Neural cell (in vitro differentiated cells): ENCODE data around the gene BABAM2. TPM values are rescaled to one million over a fixed set of nuclear protein-coding genes. Genes with fewer than 3 reads are reported as not detected.

ENCODE experiments used
- H2AFZ ChIP-seq: fragments of 200-600, 300-800 bp; sonication (generic), shearing (Covaris generic); 2 replicates; pipeline ENCODE4 v1.6.0; 2014; ENCODE audit warnings: low read depth, mild to moderate bottlenecking, antibody characterized with exemption, low read length, moderate library complexity
- H3F3A ChIP-seq: fragments of 200-600 bp; shearing (Covaris generic); 2 replicates; pipeline ENCODE4 v1.6.1; 2016; ENCODE audit warnings: mild to moderate bottlenecking, moderate library complexity, mixed read lengths, antibody characterized with exemption, low read length; ENCODE audit not compliant: insufficient read depth, poor library complexity, severe bottlenecking
- H3K27ac ChIP-seq: fragments of 200-600, 300-800 bp; sonication (generic), shearing (Covaris generic); 2 replicates; pipeline ENCODE4 v1.5.1; 2014; ENCODE audit warnings: mild to moderate bottlenecking, low read length, moderate library complexity
- H3K27me3 ChIP-seq: fragments of 300-800, 200-600 bp; sonication (generic), shearing (Covaris generic); 2 replicates; pipeline ENCODE4 v1.6.0; 2014; ENCODE audit warnings: mild to moderate bottlenecking, low read depth, low read length, moderate library complexity; ENCODE audit not compliant: insufficient read depth
- H3K36me3 ChIP-seq: fragments of 300-800, 200-600 bp; sonication (generic), shearing (Covaris generic); 2 replicates; pipeline ENCODE4 v1.5.1; 2014; ENCODE audit warnings: mild to moderate bottlenecking, antibody characterized with exemption, low read length, moderate library complexity; ENCODE audit not compliant: insufficient read depth
- H3K4me2 ChIP-seq: fragments of 300-800, 200-600 bp; sonication (generic), shearing (Covaris generic); 2 replicates; pipeline ENCODE4 v1.6.0; 2014; ENCODE audit warnings: mild to moderate bottlenecking, low read length
- H3K4me3 ChIP-seq: fragments of 300-800, 200-600 bp; sonication (generic), shearing (Covaris generic); 2 replicates; pipeline ENCODE4 v1.5.1; 2014; ENCODE audit warnings: mild to moderate bottlenecking, low read length, moderate library complexity
- H3K79me2 ChIP-seq: fragments of 200-600 bp; shearing (Covaris generic); replicated peaks from 2 replicates; pipeline ENCODE4 v1.6.0; 2014; ENCODE audit warnings: mild to moderate bottlenecking, low read length, moderate library complexity; ENCODE audit not compliant: insufficient read depth
- H3K9ac ChIP-seq: fragments of 300-800, 200-600 bp; sonication (generic), shearing (Covaris generic); 2 replicates; pipeline ENCODE4 v1.6.1; 2016; ENCODE audit warnings: mild to moderate bottlenecking, low read length, mixed read lengths
- H3K9me2 ChIP-seq: fragments of 200-600 bp; shearing (Covaris generic); 2 replicates; pipeline ENCODE4 v1.6.1; 2016; ENCODE audit warnings: mild to moderate bottlenecking, low read length, mixed read lengths; ENCODE audit not compliant: insufficient read depth
- H3K9me3 ChIP-seq: fragments of 200-600, 300-800 bp; sonication (generic), shearing (Covaris generic); 2 replicates; pipeline ENCODE4 v1.6.1; 2016; ENCODE audit warnings: mild to moderate bottlenecking, mixed run types, low read length, moderate library complexity, mixed read lengths
- H4K20me1 ChIP-seq: fragments of 200-600 bp; shearing (Covaris generic); 2 replicates; pipeline ENCODE4 v1.6.1; 2016; ENCODE audit warnings: mild to moderate bottlenecking, mixed run types; ENCODE audit not compliant: insufficient read depth
- EP300 ChIP-seq: fragments of 450-650 bp; conservative IDR thresholded peaks from 2 replicates; pipeline ENCODE4 v1.6.1; 2014; ENCODE audit warnings: antibody characterized with exemption, mild to moderate bottlenecking, moderate library complexity; ENCODE audit not compliant: poor library complexity, severe bottlenecking
- EZH2 ChIP-seq: fragments of 200-600, 300-800 bp; shearing (Covaris generic), sonication (generic); IDR thresholded peaks from 2 replicates; pipeline ENCODE4 v1.6.1; 2014; ENCODE audit warnings: antibody characterized with exemption, low read length, borderline replicate concordance, mild to moderate bottlenecking; ENCODE audit not compliant: insufficient read depth, poor library complexity, severe bottlenecking
- MXI1 ChIP-seq: fragments of 450-650 bp; conservative IDR thresholded peaks from 2 replicates; pipeline ENCODE4 v1.6.1; 2014; ENCODE audit warnings: antibody characterized with exemption, mild to moderate bottlenecking; ENCODE audit not compliant: poor library complexity, severe bottlenecking
- POLR2AphosphoS5 ChIP-seq: IDR thresholded peaks from 2 replicates; pipeline ENCODE4 v1.6.1; 2012
- RAD21 ChIP-seq: fragments of 450-650 bp; conservative IDR thresholded peaks from 2 replicates; pipeline ENCODE4 v1.6.1; 2014; ENCODE audit warnings: antibody characterized with exemption, mild to moderate bottlenecking, moderate library complexity
- SMC3 ChIP-seq: fragments of 450-650 bp; conservative IDR thresholded peaks from 2 replicates; pipeline ENCODE4 v1.6.1; 2014; ENCODE audit warnings: antibody characterized with exemption, mild to moderate bottlenecking, moderate library complexity; ENCODE audit not compliant: poor library complexity
- TAF1 ChIP-seq: IDR thresholded peaks from 2 replicates; pipeline ENCODE4 v1.6.1; 2012; ENCODE audit warnings: low read depth
- polyA plus RNA-seq: library from polyadenylated mRNA; depleted of rRNA; stranded (reverse); fragments of >200 nt; gene quantifications from 2 replicates; pipeline ENCODE4 v1.2.3, GENCODE V29; 2014
- TF ChIP-seq, protein P1 (sequence below): fragments of 450-650 bp; IDR thresholded peaks from 2 replicates; pipeline ENCODE4 v1.5.1; 2014; ENCODE audit warnings: antibody characterized with exemption, mild to moderate bottlenecking, moderate library complexity; ENCODE audit not compliant: poor library complexity, severe bottlenecking
- TF ChIP-seq, protein P2 (sequence below): IDR thresholded peaks from 2 replicates; pipeline ENCODE4 v1.6.1; 2012; ENCODE audit warnings: borderline replicate concordance

BABAM2 gene
- polyA plus RNA-seq, 1 donor from 2014 or later: 15.3 TPM

DNA sequence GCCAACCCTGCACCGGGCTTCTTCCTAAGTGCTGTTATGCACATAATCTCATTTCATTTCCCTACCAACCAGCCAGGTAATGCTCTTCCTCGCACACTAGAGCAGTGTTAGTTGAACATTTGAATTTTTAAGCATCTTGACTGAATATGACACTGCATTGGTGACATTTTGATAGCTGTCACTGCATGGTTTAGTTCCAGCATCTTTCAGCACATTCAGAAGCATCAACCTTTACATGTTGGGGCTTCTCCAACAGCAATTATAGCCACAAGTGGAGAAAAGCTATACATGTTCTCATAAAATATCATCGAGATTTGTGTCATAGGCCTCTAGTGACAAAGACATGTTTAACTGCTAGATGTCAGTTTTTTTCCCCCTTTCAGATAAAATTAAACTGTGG, 272.0 kb downstream of the BABAM2 start:
- Histone ChIP-seq H2AFZ (no peak overlapping the region), H3K9me2 (no peaks in the 10 kb centered on the region), H3F3A (no peaks in the 10 kb centered on the region), H3K36me3 (no peaks in the 10 kb centered on the region), H4K20me1 (no peaks in the 10 kb centered on the region), H3K79me2 (no peaks in the 10 kb centered on the region), H3K9me3 (no peaks in the 10 kb centered on the region), H3K27ac (peak overlapping the region; percentile 56), H3K4me2 (no peak overlapping the region), H3K27me3 (no peaks in the 10 kb centered on the region), H3K4me3 (no peak overlapping the region), H3K9ac (no peak overlapping the region)
- TF ChIP-seq, protein P1, sequence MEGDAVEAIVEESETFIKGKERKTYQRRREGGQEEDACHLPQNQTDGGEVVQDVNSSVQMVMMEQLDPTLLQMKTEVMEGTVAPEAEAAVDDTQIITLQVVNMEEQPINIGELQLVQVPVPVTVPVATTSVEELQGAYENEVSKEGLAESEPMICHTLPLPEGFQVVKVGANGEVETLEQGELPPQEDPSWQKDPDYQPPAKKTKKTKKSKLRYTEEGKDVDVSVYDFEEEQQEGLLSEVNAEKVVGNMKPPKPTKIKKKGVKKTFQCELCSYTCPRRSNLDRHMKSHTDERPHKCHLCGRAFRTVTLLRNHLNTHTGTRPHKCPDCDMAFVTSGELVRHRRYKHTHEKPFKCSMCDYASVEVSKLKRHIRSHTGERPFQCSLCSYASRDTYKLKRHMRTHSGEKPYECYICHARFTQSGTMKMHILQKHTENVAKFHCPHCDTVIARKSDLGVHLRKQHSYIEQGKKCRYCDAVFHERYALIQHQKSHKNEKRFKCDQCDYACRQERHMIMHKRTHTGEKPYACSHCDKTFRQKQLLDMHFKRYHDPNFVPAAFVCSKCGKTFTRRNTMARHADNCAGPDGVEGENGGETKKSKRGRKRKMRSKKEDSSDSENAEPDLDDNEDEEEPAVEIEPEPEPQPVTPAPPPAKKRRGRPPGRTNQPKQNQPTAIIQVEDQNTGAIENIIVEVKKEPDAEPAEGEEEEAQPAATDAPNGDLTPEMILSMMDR: no peak
- TF ChIP-seq POLR2AphosphoS5 (peak; percentile 69), EP300 (peak; percentile 94), SMC3 (peak; percentile 22)

DNA sequence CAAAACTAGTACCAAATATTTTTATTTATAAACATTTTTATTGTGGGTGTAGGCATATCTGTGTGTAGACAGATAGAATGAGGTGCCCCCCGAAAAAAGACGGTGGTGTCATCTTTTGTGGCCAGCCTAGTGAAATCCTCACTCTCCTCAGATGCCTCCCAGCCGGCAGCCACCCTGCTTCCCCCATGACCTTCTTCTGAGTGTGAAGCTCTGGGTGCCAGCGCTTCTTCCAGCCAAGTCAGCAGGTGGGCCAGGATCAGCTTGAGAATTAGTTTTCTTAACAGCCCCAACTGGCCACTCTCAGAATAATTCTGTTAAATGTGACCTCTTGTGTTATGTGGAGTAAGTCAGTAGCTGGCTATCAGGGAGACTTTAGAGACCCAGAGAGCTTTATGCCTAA, 272.5 kb downstream of the BABAM2 start:
- H3K4me2 ChIP-seq: no peak overlapping the region
- no peak overlapping the region for H3K4me3 ChIP-seq
- H3K9me2 ChIP-seq: no peaks in the 10 kb centered on the region
- no peak overlapping the region for H3K9ac ChIP-seq
- H3K27ac ChIP-seq: peak overlapping the region; percentile 56
- H4K20me1 ChIP-seq: no peaks in the 10 kb centered on the region
- TF ChIP-seq, protein P2, sequence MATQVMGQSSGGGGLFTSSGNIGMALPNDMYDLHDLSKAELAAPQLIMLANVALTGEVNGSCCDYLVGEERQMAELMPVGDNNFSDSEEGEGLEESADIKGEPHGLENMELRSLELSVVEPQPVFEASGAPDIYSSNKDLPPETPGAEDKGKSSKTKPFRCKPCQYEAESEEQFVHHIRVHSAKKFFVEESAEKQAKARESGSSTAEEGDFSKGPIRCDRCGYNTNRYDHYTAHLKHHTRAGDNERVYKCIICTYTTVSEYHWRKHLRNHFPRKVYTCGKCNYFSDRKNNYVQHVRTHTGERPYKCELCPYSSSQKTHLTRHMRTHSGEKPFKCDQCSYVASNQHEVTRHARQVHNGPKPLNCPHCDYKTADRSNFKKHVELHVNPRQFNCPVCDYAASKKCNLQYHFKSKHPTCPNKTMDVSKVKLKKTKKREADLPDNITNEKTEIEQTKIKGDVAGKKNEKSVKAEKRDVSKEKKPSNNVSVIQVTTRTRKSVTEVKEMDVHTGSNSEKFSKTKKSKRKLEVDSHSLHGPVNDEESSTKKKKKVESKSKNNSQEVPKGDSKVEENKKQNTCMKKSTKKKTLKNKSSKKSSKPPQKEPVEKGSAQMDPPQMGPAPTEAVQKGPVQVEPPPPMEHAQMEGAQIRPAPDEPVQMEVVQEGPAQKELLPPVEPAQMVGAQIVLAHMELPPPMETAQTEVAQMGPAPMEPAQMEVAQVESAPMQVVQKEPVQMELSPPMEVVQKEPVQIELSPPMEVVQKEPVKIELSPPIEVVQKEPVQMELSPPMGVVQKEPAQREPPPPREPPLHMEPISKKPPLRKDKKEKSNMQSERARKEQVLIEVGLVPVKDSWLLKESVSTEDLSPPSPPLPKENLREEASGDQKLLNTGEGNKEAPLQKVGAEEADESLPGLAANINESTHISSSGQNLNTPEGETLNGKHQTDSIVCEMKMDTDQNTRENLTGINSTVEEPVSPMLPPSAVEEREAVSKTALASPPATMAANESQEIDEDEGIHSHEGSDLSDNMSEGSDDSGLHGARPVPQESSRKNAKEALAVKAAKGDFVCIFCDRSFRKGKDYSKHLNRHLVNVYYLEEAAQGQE: no peak
- TF ChIP-seq RAD21 (no peak), EP300 (no peak), TAF1 (no peak), POLR2AphosphoS5 (no peak), SMC3 (no peak), MXI1 (no peak), EZH2 (no peak)
- TF ChIP-seq, protein P1: no peak
- H3K79me2 ChIP-seq: no peaks in the 10 kb centered on the region
- H3K36me3 ChIP-seq: no peaks in the 10 kb centered on the region
- H3K9me3 ChIP-seq: no peaks in the 10 kb centered on the region
- H2AFZ ChIP-seq: no peak overlapping the region
- H3K27me3 ChIP-seq: no peaks in the 10 kb centered on the region
- H3F3A ChIP-seq: no peaks in the 10 kb centered on the region
